AG04450 (cell line): ENCODE data around the gene EPS8L1. TPM values are rescaled to one million over a fixed set of nuclear protein-coding genes. Genes with fewer than 3 reads are reported as not detected.

ENCODE experiments used
- CTCF ChIA-PET: fragments of 300-600, 350-600 bp; formaldehyde crosslinking; extraction: SDS; loops from one replicate; lab custom pipeline; 2022; ENCODE audit warnings: antibody characterized with exemption, inconsistent platforms; lab: Charles Lee
- POLR2A ChIA-PET: fragments of 350-600 bp; formaldehyde crosslinking; extraction: SDS; loops from one replicate; lab custom pipeline; 2021; ENCODE audit warnings: antibody characterized with exemption, inconsistent platforms; lab: Yijun Ruan, JAX
- DNase-seq: peaks from one replicate; pipeline ENCODE4 v3.0.0-alpha.2; 2011; ENCODE audit warnings: low read depth, low spot score
- H3K27ac ChIP-seq: one replicate; pipeline ENCODE4 v1.5.1; 2012; ENCODE audit warnings: low read depth, low read length, control low read depth
- H3K27me3 ChIP-seq: one replicate; pipeline ENCODE4 v1.6.0; 2012; ENCODE audit warnings: low read length; ENCODE audit not compliant: control insufficient read depth, insufficient read depth
- H3K4me3 ChIP-seq: 2 replicates; pipeline ENCODE4 v1.5.1; 2011; ENCODE audit warnings: mild to moderate bottlenecking, low read depth, low read length, control low read depth
- H3K9me3 ChIP-seq: 2 replicates; pipeline ENCODE4 v1.5.1; 2012; ENCODE audit warnings: low read length; ENCODE audit not compliant: control insufficient read depth, insufficient read depth
- polyA plus RNA-seq: library from polyadenylated mRNA; depleted of rRNA; stranded (reverse); fragments of >200 nt; gene quantifications from 2 replicates; pipeline ENCODE4 v1.2.3, GENCODE V29; 2011; rRNA removed
- small RNA-seq: library from RNA; depleted of rRNA; stranded (forward); fragments of <200 nt; gene quantifications from one replicate; pipeline ENCODE3, GENCODE V24; 2012; ENCODE audit warnings: low read depth; ENCODE audit not compliant: insufficient read length
- TF ChIP-seq, protein P1 (sequence below): IDR thresholded peaks from 2 replicates; pipeline ENCODE4 v1.5.1; 2011; ENCODE audit warnings: low read depth, low read length, control low read depth, inconsistent platforms

Gene EPS8L1
- polyA plus RNA-seq, 1 experiment: 1.5 TPM

DNA sequence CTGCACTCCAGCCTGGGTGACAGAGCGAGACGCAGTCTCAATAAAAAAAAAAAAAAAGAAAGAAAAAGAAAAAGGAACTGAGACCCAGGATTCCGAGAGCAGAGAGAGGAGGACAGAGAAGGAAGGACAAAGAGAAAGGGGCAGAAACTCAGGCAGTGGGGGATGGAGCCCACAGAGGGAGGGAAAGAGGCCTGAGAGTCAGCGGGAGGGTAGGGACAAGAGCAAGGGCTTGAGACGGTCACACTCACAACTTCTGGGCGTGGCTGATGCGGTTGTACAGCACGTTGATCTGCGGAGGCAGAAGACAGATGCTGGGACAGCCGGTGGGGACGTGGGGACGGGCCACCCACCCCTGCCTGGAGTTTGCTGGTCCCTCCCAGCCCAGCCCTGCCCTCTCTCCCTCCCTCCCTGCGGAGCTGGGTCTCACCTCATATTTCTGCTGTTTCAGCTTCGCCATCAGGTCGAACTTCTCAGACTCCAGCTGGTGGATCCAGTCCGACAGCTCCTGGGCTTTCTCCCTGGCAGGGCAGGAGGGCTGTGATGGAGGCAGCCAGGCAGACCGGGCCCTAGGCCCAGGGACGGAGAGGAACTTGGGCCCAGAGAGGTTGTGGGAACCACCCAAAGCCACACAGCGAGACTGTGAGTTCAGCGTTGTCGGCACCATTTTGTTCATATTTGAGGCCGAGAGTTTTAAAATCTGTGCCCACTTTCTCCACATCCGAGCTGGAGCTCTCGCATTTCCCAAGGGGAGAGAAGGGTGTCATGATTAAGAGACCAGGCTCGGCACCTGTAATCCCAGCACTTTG, 58.2 kb downstream of the EPS8L1 start:
- TF ChIP-seq, protein P1, sequence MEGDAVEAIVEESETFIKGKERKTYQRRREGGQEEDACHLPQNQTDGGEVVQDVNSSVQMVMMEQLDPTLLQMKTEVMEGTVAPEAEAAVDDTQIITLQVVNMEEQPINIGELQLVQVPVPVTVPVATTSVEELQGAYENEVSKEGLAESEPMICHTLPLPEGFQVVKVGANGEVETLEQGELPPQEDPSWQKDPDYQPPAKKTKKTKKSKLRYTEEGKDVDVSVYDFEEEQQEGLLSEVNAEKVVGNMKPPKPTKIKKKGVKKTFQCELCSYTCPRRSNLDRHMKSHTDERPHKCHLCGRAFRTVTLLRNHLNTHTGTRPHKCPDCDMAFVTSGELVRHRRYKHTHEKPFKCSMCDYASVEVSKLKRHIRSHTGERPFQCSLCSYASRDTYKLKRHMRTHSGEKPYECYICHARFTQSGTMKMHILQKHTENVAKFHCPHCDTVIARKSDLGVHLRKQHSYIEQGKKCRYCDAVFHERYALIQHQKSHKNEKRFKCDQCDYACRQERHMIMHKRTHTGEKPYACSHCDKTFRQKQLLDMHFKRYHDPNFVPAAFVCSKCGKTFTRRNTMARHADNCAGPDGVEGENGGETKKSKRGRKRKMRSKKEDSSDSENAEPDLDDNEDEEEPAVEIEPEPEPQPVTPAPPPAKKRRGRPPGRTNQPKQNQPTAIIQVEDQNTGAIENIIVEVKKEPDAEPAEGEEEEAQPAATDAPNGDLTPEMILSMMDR: no peak
- ChIA-PET CTCF (interaction anchor here (0.6 to 1.4 kb wide), 3 partner anchors 45 to 499 kb away, joined by 3 to 5 read pairs (median 4); no protein-coding TSS in a partner anchor), POLR2A (no interaction called here)
- H3K9me3 ChIP-seq: no peaks in the 10 kb centered on the region
- no peak overlapping the region for H3K4me3 ChIP-seq
- DNase-seq: no peak
- peaks cover 34% of the 10 kb centered on the region for H3K27me3 ChIP-seq
- no peak overlapping the region for H3K27ac ChIP-seq

DNA sequence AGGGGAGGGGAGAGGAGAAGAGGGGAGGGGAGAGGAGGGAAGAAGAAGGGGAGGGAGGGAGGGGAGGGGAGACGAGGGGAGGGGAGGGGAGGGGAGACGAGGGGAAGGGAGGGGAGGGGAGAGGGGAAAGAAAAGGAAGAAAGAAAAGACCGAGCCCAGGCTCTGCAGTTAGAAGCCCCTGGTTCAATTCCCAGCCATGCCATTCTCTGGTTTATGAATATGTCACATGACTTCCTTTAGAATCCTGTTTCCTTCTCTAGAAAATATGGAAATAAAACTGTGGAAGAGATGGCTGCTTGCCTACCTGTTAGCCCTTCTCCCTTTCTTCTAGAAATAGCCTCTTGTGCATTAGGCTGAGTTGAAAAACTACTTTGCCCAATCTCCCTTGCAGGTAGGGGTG, 59.1 kb downstream of the EPS8L1 start:
- peaks cover 30% of the 10 kb centered on the region for H3K27me3 ChIP-seq
- TF ChIP-seq, protein P1: no peak
- DNase-seq: no peak
- no peak overlapping the region for H3K4me3 ChIP-seq
- H3K27ac ChIP-seq: no peak overlapping the region
- H3K9me3 ChIP-seq: no peaks in the 10 kb centered on the region
- ChIA-PET POLR2A (no interaction called here), CTCF (interaction anchor here (1.4 kb wide), 1 partner anchor 370 kb away, joined by 4 read pairs; no protein-coding TSS in a partner anchor)

DNA sequence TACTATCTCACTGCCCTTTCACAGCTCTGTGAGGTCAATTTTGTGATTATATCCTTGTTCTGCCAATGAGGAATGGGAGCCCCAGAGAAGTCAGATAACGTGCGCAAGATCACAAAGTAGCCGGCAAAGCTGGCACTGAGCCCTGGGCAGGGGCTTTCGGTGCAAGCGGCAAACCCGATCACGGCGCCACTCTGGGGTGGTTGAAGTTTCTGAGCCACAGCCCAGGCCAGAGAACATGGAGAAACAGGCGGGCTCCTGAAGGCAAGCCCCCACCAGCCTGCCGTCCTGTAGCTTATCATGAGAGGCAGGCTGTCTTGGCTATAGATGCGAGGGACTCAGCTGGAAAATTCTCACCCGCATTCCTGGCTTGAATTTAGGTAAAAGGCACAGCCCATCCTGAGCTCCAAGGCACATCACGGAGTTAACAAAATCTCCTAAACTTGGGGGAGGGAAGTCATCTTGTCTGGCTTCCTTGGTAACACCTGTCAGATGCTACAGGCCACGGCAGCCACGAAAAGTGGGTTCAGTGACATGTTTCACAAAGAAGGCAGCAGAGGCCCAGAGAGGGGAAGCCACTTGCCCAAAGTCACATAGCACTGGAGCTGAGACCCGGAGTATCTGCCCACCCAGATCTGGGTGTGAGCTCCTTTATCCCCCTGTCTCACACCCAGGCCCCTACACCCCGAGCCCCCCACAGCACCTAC, 60.9 kb downstream of the EPS8L1 start:
- TF ChIP-seq, protein P1: no peak
- CTCF ChIA-PET: interaction anchor here (0.6 to 1.6 kb wide), 3 partner anchors 24 to 367 kb away, joined by 3 read pairs; no protein-coding TSS in a partner anchor

More for the DNA sequence above, 60.9 kb downstream of the EPS8L1 start:
- no peaks in the 10 kb centered on the region; the same call in 1 of the 2 replicates for H3K9me3 ChIP-seq
- no peak overlapping the region for H3K4me3 ChIP-seq
- peaks cover 20% of the 10 kb centered on the region for H3K27me3 ChIP-seq
- POLR2A ChIA-PET: no interaction called here
- DNase-seq: no peak
- H3K27ac ChIP-seq: no peak overlapping the region

Small RNA genes lying within 50 kb of the gene (small RNA-seq; reads per million reads assigned to genes)
- gene MIR7975: not detected

Other genes with a start within 250 kb of the EPS8L1 start
- not detected in 2 replicates for gene KIR2DS4, start 243.2 kb upstream of the EPS8L1 start, polyA plus RNA-seq
- not detected in 2 replicates for gene KIR3DL2, start 225.4 kb upstream of the EPS8L1 start, polyA plus RNA-seq
- gene FCAR, start 201.6 kb upstream of the EPS8L1 start, polyA plus RNA-seq: not detected in 2 replicates
- gene NCR1, start 169.7 kb upstream of the EPS8L1 start, polyA plus RNA-seq: not detected in 2 replicates
- not detected in 2 replicates for gene NLRP7, start 128.3 kb upstream of the EPS8L1 start, polyA plus RNA-seq
- 0.12 TPM in 1 of 2 replicates, not detected in the other for gene NLRP2, start 109.5 kb upstream of the EPS8L1 start, polyA plus RNA-seq
- gene GP6, start 37.6 kb upstream of the EPS8L1 start, polyA plus RNA-seq: 0.11 TPM in 1 of 2 replicates, not detected in the other
- 3.1 and 4.5 TPM in 2 replicates for gene RDH13, start 12.7 kb upstream of the EPS8L1 start, polyA plus RNA-seq
- gene PPP1R12C, start 41.8 kb downstream of the EPS8L1 start, polyA plus RNA-seq: 24.2 and 30.0 TPM in 2 replicates
- gene TNNT1, start 73.3 kb downstream of the EPS8L1 start, polyA plus RNA-seq: 2.8 and 3.3 TPM in 2 replicates
- 0.20 and 0.21 TPM in 2 replicates for gene TNNI3, start 81.9 kb downstream of the EPS8L1 start, polyA plus RNA-seq
- gene DNAAF3, start 90.7 kb downstream of the EPS8L1 start, polyA plus RNA-seq: 0.21 TPM in 1 of 2 replicates, not detected in the other
- 0.06 and 0.15 TPM in 2 replicates for gene SYT5, start 104.4 kb downstream of the EPS8L1 start, polyA plus RNA-seq
- gene PTPRH, start 133.6 kb downstream of the EPS8L1 start, polyA plus RNA-seq: 1.3 and 1.9 TPM in 2 replicates
- gene TMEM86B, start 152.9 kb downstream of the EPS8L1 start, polyA plus RNA-seq: 0.87 and 1.2 TPM in 2 replicates
- gene PPP6R1, start 183.1 kb downstream of the EPS8L1 start, polyA plus RNA-seq: 24.5 and 30.1 TPM in 2 replicates
- 18.5 and 27.4 TPM in 2 replicates for gene HSPBP1, start 204.2 kb downstream of the EPS8L1 start, polyA plus RNA-seq
- gene BRSK1, start 208.1 kb downstream of the EPS8L1 start, polyA plus RNA-seq: 9.5 and 11.2 TPM in 2 replicates
- gene TMEM150B, start 249.5 kb downstream of the EPS8L1 start, polyA plus RNA-seq: not detected in 2 replicates